AG04449 (cell line): ENCODE data around the gene MLLT11.

Experiments
- CTCF ChIA-PET: fragments of 350-600 bp; formaldehyde crosslinking; extraction: SDS; loops from one replicate; lab custom pipeline; 2021; ENCODE audit warnings: antibody characterized with exemption; lab: Yijun Ruan, JAX
- POLR2A ChIA-PET: fragments of 400-600, 350-600 bp; formaldehyde crosslinking; extraction: SDS; loops from one replicate; lab custom pipeline; 2020; ENCODE audit warnings: antibody characterized with exemption, inconsistent platforms; lab: Yijun Ruan, JAX
- DNase-seq: peaks from one replicate; pipeline ENCODE4 v3.0.0-alpha.2; 2010; ENCODE audit warnings: low read depth, low spot score
- H3K4me3 ChIP-seq: 2 replicates; pipeline ENCODE4 v1.5.1; 2011; ENCODE audit warnings: low read depth, mild to moderate bottlenecking, control low read depth, low read length
- CTCF ChIP-seq: IDR thresholded peaks from one replicate; pipeline ENCODE4 v1.5.1; 2011; ENCODE audit warnings: mild to moderate bottlenecking, moderate library complexity, low read length, control low read depth, inconsistent platforms; ENCODE audit not compliant: insufficient read depth; ENCODE audit errors: missing control alignments

MLLT11 gene

DNA sequence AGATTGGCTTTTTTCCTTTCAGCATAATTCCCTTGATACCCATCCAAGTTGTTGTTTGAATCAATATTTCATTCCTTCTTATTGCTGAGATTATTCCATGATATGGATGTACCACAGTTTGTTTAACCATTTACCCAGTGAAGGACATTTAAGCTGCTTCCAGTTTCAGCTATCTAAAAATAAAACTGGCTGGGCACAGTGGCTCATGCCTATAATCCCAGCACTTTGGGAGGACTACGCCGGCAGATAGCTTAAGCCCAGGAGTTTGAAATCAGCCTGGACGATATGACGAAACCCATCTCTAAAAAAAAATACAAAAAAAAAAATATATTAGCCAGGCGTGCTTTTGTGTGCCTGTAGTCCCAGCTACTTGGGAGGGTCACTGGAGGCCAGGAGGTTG lies 53.7 kb downstream of the MLLT11 start:
- ChIA-PET CTCF (interaction anchor here (1.2 to 4.9 kb wide), 2 partner anchors 14 to 26 kb away, joined by 3 to 58 read pairs; no protein-coding TSS in a partner anchor), POLR2A (no interaction called here)
- no peak for DNase-seq
- H3K4me3 ChIP-seq: no peak overlapping the region
- no peak for TF ChIP-seq CTCF
